Measurements from ENCODE around the gene PSEN1.

GRCh38 chr14:73140811-73141323, 4.6 kb downstream of the PSEN1 start:
- TF ChIP-seq CTCF (IDR thresholded peaks at IDR 0.05) (no peak), POLR2AphosphoS5 (IDR thresholded peaks at IDR 0.05; ENCODE audit: low read depth, low read length) (no peak), REST (IDR thresholded peaks at IDR 0.05; ENCODE audit: insufficient read depth in 1 of 2, low read depth in 2 of 2, low read length in 1 of 2) (no peak)

Data from Panc1 (cell line).